GM21526 (cell line): ENCODE results near the gene APBB3.

Experiments
- ATAC-seq: cut with Tn5 transposase; IDR thresholded peaks from one replicate; pipeline ENCODE4 v1.9.1; 2021; ENCODE audit warnings: moderate library complexity; ENCODE audit not compliant: unreplicated experiment, low FRiP score

Gene APBB3

GRCh38 chr5:140557136-140557805, 7.1 kb downstream of the APBB3 start, which contains the start of gene SRA1:
SRA1 (minus strand) TSS chr5:140557473; CDS start chr5:140557452, 21 bp downstream.
- ATAC-seq, result peak; percentile 93

- no peak for ATAC-seq
These were observed 8.0 kb downstream of the APBB3 start for GRCh38 chr5:140556438-140556837.

- ATAC-seq, result no peak
These were observed 8.6 kb downstream of the APBB3 start for GRCh38 chr5:140555747-140556312.

- ATAC-seq, result no peak
These were observed 9.9 kb downstream of the APBB3 start for GRCh38 chr5:140554454-140554853.

GRCh38 chr5:140553657-140554056, 10.7 kb downstream of the APBB3 start:
- no peak for ATAC-seq

- no peak for ATAC-seq
These were observed 12.5 kb downstream of the APBB3 start for GRCh38 chr5:140551872-140552271.

GRCh38 chr5:140550147-140551079, 14.0 kb downstream of the APBB3 start:
- ATAC-seq, result no peak

- ATAC-seq, result no peak
These were observed 14.9 kb downstream of the APBB3 start for GRCh38 chr5:140549237-140550144.

- ATAC-seq, result no peak
These were observed 15.6 kb downstream of the APBB3 start for GRCh38 chr5:140548791-140549190.

GRCh38 chr5:140548300-140548688, 16.1 kb downstream of the APBB3 start:
- no peak for ATAC-seq

GRCh38 chr5:140547508-140548299, 16.7 kb downstream of the APBB3 start, which contains the start of gene EIF4EBP3:
EIF4EBP3 (plus strand) TSS chr5:140547662; CDS start chr5:140547738, 76 bp downstream.
- peak; percentile 97 for ATAC-seq

GRCh38 chr5:140546851-140547507, 17.4 kb downstream of the APBB3 start:
- ATAC-seq, result no peak

GRCh38 chr5:140545606-140546005, 18.8 kb downstream of the APBB3 start:
- ATAC-seq, result no peak

GRCh38 chr5:140544986-140545385, 19.4 kb downstream of the APBB3 start:
- ATAC-seq, result no peak

- ATAC-seq, result no peak
These were observed 21.4 kb downstream of the APBB3 start for GRCh38 chr5:140542972-140543371.

- no peak for ATAC-seq
These were observed 24.2 kb downstream of the APBB3 start for GRCh38 chr5:140540227-140540626.

- no peak for ATAC-seq
These were observed 40.4 kb downstream of the APBB3 start for GRCh38 chr5:140524003-140524402.

GRCh38 chr5:140513124-140513523, 51.3 kb downstream of the APBB3 start:
- ATAC-seq, result no peak

- ATAC-seq, result no peak
These were observed 54.5 kb downstream of the APBB3 start for GRCh38 chr5:140509898-140510297.
